CD4-positive, alpha-beta T cell treated with Interleukin-21 for 1 hour (primary cell): ENCODE results near the gene PTPN13.

Experiments
- DNase-seq: peaks from one replicate; pipeline ENCODE4 v3.0.0-alpha.2; 2020

The PTPN13 gene

GRCh38 chr4:86720508-86721068 is 126.5 kb downstream of the PTPN13 start:
- DNase-seq, result no peak

GRCh38 chr4:86721412-86721811 is 127.3 kb downstream of the PTPN13 start:
- no peak for DNase-seq

- peak; percentile 1 for DNase-seq
These were observed 136.2 kb downstream of the PTPN13 start for GRCh38 chr4:86730310-86730709.

GRCh38 chr4:86737244-86737643 is 143.1 kb downstream of the PTPN13 start:
- DNase-seq, result no peak

- no peak for DNase-seq
These were observed 147.7 kb downstream of the PTPN13 start for GRCh38 chr4:86741846-86742245.

- DNase-seq, result no peak
These were observed 150.5 kb downstream of the PTPN13 start for GRCh38 chr4:86744570-86744969.

GRCh38 chr4:86749121-86749520 is 155.0 kb downstream of the PTPN13 start:
- DNase-seq, result no peak

GRCh38 chr4:86755388-86755787 is 161.3 kb downstream of the PTPN13 start:
- no peak for DNase-seq

GRCh38 chr4:86757468-86757867 is 163.4 kb downstream of the PTPN13 start:
- no peak for DNase-seq

GRCh38 chr4:86759298-86759697 is 165.2 kb downstream of the PTPN13 start:
- no peak for DNase-seq

- no peak for DNase-seq
These were observed 168.5 kb downstream of the PTPN13 start for GRCh38 chr4:86762649-86763048.

- no peak for DNase-seq
These were observed 175.7 kb downstream of the PTPN13 start for GRCh38 chr4:86769794-86770193.

GRCh38 chr4:86771141-86771540 is 177.0 kb downstream of the PTPN13 start:
- DNase-seq, result no peak

GRCh38 chr4:86775061-86775460 is 180.9 kb downstream of the PTPN13 start:
- DNase-seq, result no peak

GRCh38 chr4:86778175-86778574 is 184.1 kb downstream of the PTPN13 start:
- no peak for DNase-seq

GRCh38 chr4:86788826-86789225 is 194.7 kb downstream of the PTPN13 start:
- no peak for DNase-seq

GRCh38 chr4:86791126-86791525 is 197.0 kb downstream of the PTPN13 start:
- DNase-seq, result no peak

GRCh38 chr4:86809809-86810208 is 215.7 kb downstream of the PTPN13 start:
- no peak for DNase-seq

GRCh38 chr4:86810847-86811246 is 216.7 kb downstream of the PTPN13 start:
- DNase-seq, result no peak

- no peak for DNase-seq
These were observed 221.5 kb downstream of the PTPN13 start for GRCh38 chr4:86815653-86816052.

- no peak for DNase-seq
These were observed 222.6 kb downstream of the PTPN13 start for GRCh38 chr4:86816501-86817273.

GRCh38 chr4:86818211-86818610 is 224.1 kb downstream of the PTPN13 start:
- DNase-seq, result no peak

GRCh38 chr4:86818841-86819240 is 224.7 kb downstream of the PTPN13 start:
- no peak for DNase-seq

GRCh38 chr4:86819561-86819960 is 225.4 kb downstream of the PTPN13 start:
- DNase-seq, result no peak

GRCh38 chr4:86821151-86821550 is 227.0 kb downstream of the PTPN13 start:
- DNase-seq, result no peak
